OCI-LY3 (cell line): ENCODE measurements around the gene ZFP42.

ENCODE experiments used
- H2AFZ ChIP-seq: fragments of 200-600, 300-600 bp; shearing (Covaris generic); 2 replicates; pipeline ENCODE4 v1.6.0; 2014; ENCODE audit warnings: antibody characterized with exemption, low read depth, low read length
- H3K27ac ChIP-seq: fragments of 200-600, 300-600 bp; sonication (generic); 2 replicates; pipeline ENCODE4 v1.5.1; 2014; ENCODE audit warnings: mild to moderate bottlenecking, low read length, moderate library complexity, mixed read lengths
- H3K27me3 ChIP-seq: fragments of 200-600, 300-600 bp; sonication (generic); 2 replicates; pipeline ENCODE4 v1.6.1; 2014; ENCODE audit warnings: low read depth, low read length, mixed read lengths
- H3K36me3 ChIP-seq: fragments of 200-600, 300-600 bp; sonication (generic); replicated peaks from 2 replicates; pipeline ENCODE3; 2014; ENCODE audit warnings: low read depth, low read length, mixed read lengths
- H3K4me1 ChIP-seq: fragments of 300-600, 200-600 bp; sonication (generic); 2 replicates; pipeline ENCODE4 v1.6.1; 2014; ENCODE audit warnings: low read length, mixed read lengths
- H3K4me2 ChIP-seq: fragments of 200-600, 300-600 bp; sonication (generic); 2 replicates; pipeline ENCODE4 v1.6.1; 2014; ENCODE audit warnings: low read length, mixed read lengths
- H3K4me3 ChIP-seq: fragments of 300-600, 200-600 bp; sonication (generic); 2 replicates; pipeline ENCODE4 v1.5.1; 2014; ENCODE audit warnings: antibody characterized with exemption, mild to moderate bottlenecking, low read length, moderate library complexity
- H3K79me2 ChIP-seq: fragments of 300-600, 200-600 bp; shearing (Covaris generic); 2 replicates; pipeline ENCODE4 v1.6.1; 2014; ENCODE audit warnings: mild to moderate bottlenecking, low read length, mixed read lengths
- H3K9ac ChIP-seq: fragments of 300-600, 200-600 bp; shearing (Covaris generic); 2 replicates; pipeline ENCODE4 v1.6.0; 2014; ENCODE audit warnings: mild to moderate bottlenecking, low read length, moderate library complexity
- H3K9me3 ChIP-seq: fragments of 200-600, 300-600 bp; shearing (Covaris generic); 2 replicates; pipeline ENCODE4 v1.6.1; 2014; ENCODE audit warnings: low read length, mixed read lengths; ENCODE audit not compliant: insufficient read depth
- H4K20me1 ChIP-seq: fragments of 200-600, 300-600 bp; sonication (generic); 2 replicates; pipeline ENCODE4 v1.6.1; 2016; ENCODE audit warnings: low read length, mixed read lengths; ENCODE audit not compliant: insufficient read depth
- EZH2phosphoT487 ChIP-seq: fragments of 200-600 bp; shearing (Covaris generic); IDR thresholded peaks from 2 replicates; pipeline ENCODE4 v1.6.1; 2018; ENCODE audit warnings: antibody characterized with exemption, mixed run types, low read depth
- TF ChIP-seq, protein P1 (sequence below): fragments of 200-600, 300-600 bp; sonication (generic); IDR thresholded peaks from 2 replicates; pipeline ENCODE4 v1.5.1; 2014; ENCODE audit warnings: antibody characterized with exemption, low read length, low read depth

Gene ZFP42

GRCh38 chr4:188029114-188029513 lies 33.5 kb downstream of the ZFP42 start:
- TF ChIP-seq, protein P1, sequence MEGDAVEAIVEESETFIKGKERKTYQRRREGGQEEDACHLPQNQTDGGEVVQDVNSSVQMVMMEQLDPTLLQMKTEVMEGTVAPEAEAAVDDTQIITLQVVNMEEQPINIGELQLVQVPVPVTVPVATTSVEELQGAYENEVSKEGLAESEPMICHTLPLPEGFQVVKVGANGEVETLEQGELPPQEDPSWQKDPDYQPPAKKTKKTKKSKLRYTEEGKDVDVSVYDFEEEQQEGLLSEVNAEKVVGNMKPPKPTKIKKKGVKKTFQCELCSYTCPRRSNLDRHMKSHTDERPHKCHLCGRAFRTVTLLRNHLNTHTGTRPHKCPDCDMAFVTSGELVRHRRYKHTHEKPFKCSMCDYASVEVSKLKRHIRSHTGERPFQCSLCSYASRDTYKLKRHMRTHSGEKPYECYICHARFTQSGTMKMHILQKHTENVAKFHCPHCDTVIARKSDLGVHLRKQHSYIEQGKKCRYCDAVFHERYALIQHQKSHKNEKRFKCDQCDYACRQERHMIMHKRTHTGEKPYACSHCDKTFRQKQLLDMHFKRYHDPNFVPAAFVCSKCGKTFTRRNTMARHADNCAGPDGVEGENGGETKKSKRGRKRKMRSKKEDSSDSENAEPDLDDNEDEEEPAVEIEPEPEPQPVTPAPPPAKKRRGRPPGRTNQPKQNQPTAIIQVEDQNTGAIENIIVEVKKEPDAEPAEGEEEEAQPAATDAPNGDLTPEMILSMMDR, result no peak
- Histone ChIP-seq H3K79me2 (no peaks in the 10 kb centered on the region), H3K4me1 (no peaks in the 10 kb centered on the region), H3K27me3 (no peaks in the 10 kb centered on the region), H3K36me3 (no peaks in the 10 kb centered on the region), H3K4me2 (no peak overlapping the region), H3K9ac (no peak overlapping the region), H4K20me1 (no peaks in the 10 kb centered on the region), H3K4me3 (no peak overlapping the region), H3K27ac (no peak overlapping the region), H2AFZ (no peak overlapping the region), H3K9me3 (no peaks in the 10 kb centered on the region)

- no peak overlapping the region for H3K27ac ChIP-seq
- TF ChIP-seq, protein P1, result no peak
- no peak for TF ChIP-seq EZH2phosphoT487
These were observed 34.8 kb downstream of the ZFP42 start for GRCh38 chr4:188030401-188030800.

DNA sequence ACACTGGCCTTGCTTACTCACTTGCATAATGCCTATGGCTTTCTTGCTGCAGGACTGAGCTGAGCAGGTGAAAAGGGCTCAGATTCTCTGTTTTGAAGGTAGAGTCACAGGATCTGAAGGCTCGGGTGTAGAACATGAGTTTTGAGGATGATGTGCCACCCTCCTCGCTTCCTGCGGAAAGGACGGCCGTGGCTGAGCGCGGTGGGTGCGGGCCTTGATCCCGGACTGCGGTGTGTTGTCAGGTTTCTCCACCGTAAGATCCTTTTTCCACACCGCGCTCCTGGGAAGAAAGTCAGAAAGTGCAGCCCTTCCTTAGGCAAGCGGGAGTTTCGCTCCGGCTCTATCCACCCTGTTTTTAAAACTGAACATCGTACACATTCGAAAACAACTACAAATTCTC lies 36.2 kb downstream of the ZFP42 start:
- no peak overlapping the region for H2AFZ ChIP-seq
- H3K4me3 ChIP-seq, result no peak overlapping the region
- no peaks in the 10 kb centered on the region for H3K9me3 ChIP-seq
- H4K20me1 ChIP-seq, result no peaks in the 10 kb centered on the region
- no peak overlapping the region for H3K9ac ChIP-seq
- H3K4me2 ChIP-seq, result no peak overlapping the region
- no peaks in the 10 kb centered on the region for H3K36me3 ChIP-seq
- no peaks in the 10 kb centered on the region for H3K27me3 ChIP-seq
- no peak overlapping the region for H3K27ac ChIP-seq
- TF ChIP-seq, protein P1, result no peak
- no peak for TF ChIP-seq EZH2phosphoT487
- no peaks in the 10 kb centered on the region for H3K79me2 ChIP-seq
- H3K4me1 ChIP-seq, result no peaks in the 10 kb centered on the region

More at GRCh38 chr4:188030401-188030800, 34.8 kb downstream of the ZFP42 start:
- Histone ChIP-seq H3K36me3 (no peaks in the 10 kb centered on the region), H4K20me1 (no peaks in the 10 kb centered on the region), H3K9ac (no peak overlapping the region), H3K27me3 (no peaks in the 10 kb centered on the region), H3K4me1 (no peaks in the 10 kb centered on the region), H3K4me2 (no peak overlapping the region), H3K9me3 (no peaks in the 10 kb centered on the region), H3K4me3 (no peak overlapping the region), H3K79me2 (no peaks in the 10 kb centered on the region), H2AFZ (no peak overlapping the region)

GRCh38 chr4:188032170-188032569 lies 36.6 kb downstream of the ZFP42 start:
- Histone ChIP-seq H3K9ac (no peak overlapping the region), H4K20me1 (no peaks in the 10 kb centered on the region), H3K4me3 (no peak overlapping the region), H3K9me3 (no peaks in the 10 kb centered on the region), H3K79me2 (no peaks in the 10 kb centered on the region), H3K36me3 (no peaks in the 10 kb centered on the region), H3K4me1 (no peaks in the 10 kb centered on the region), H2AFZ (no peak overlapping the region), H3K27me3 (no peaks in the 10 kb centered on the region), H3K27ac (no peak overlapping the region), H3K4me2 (no peak overlapping the region)
- no peak for TF ChIP-seq EZH2phosphoT487
- TF ChIP-seq, protein P1, result no peak
